Fibroblast of the aortic adventitia (primary cell): ENCODE data around the gene ADAR. TPM values are rescaled to one million over a fixed set of nuclear protein-coding genes. Genes with fewer than 3 reads are reported as not detected.
A peak's percentile ranks its signal among the peaks of the same experiment; 100 is the strongest.

Source experiments
- DNase-seq: peaks from one replicate; pipeline ENCODE4 v3.0.0-alpha.2; 2010; ENCODE audit warnings: low read depth
- H3K4me3 ChIP-seq: 2 replicates; pipeline ENCODE4 v1.5.1; 2011; ENCODE audit warnings: low read depth, mild to moderate bottlenecking, control low read depth, low read length, moderate library complexity
- CTCF ChIP-seq: IDR thresholded peaks from 2 replicates; pipeline ENCODE4 v1.5.1; 2011; ENCODE audit warnings: mild to moderate bottlenecking, low read length, control low read depth, inconsistent platforms; ENCODE audit not compliant: insufficient read depth
- total RNA-seq: library from RNA; depleted of rRNA; stranded (reverse); fragments of >200 nt; gene quantifications from 2 replicates; pipeline ENCODE4 v1.2.3, GENCODE V29; 2012; ENCODE audit warnings: low replicate concordance

ADAR gene
- total RNA-seq, 1 donor = 114 TPM

- no peak for DNase-seq
- no peak overlapping the region for H3K4me3 ChIP-seq
- no peak for TF ChIP-seq CTCF
These were observed 21.8 kb downstream of the ADAR start for GRCh38 chr1:154586231-154586630.

- no peak overlapping the region for H3K4me3 ChIP-seq
- TF ChIP-seq CTCF = no peak
- DNase-seq = no peak
These were observed 23.6 kb downstream of the ADAR start for GRCh38 chr1:154584267-154584994.

- no peak overlapping the region for H3K4me3 ChIP-seq
- peak; percentile 33 for DNase-seq
- no peak for TF ChIP-seq CTCF
These were observed 24.2 kb downstream of the ADAR start for GRCh38 chr1:154583773-154584172.

- TF ChIP-seq CTCF = no peak
- DNase-seq = no peak
- no peak overlapping the region for H3K4me3 ChIP-seq
These were observed 25.1 kb downstream of the ADAR start for GRCh38 chr1:154582885-154583284.

GRCh38 chr1:154581766-154582165, 26.2 kb downstream of the ADAR start:
- no peak overlapping the region for H3K4me3 ChIP-seq
- TF ChIP-seq CTCF = no peak
- no peak for DNase-seq

GRCh38 chr1:154579374-154579773, 28.6 kb downstream of the ADAR start:
- no peak for DNase-seq
- no peak overlapping the region for H3K4me3 ChIP-seq
- TF ChIP-seq CTCF = no peak

- TF ChIP-seq CTCF = no peak
These were observed 29.9 kb downstream of the ADAR start for GRCh38 chr1:154578058-154578418.

More at GRCh38 chr1:154578058-154578418, 29.9 kb downstream of the ADAR start:
- H3K4me3 ChIP-seq = no peak overlapping the region
- no peak for DNase-seq
